SU-DHL-6 (cell line): ENCODE results near the gene CDH24.

ENCODE experiments used
- H2AFZ ChIP-seq: fragments of 200-600 bp; sonication (generic); 2 replicates; pipeline ENCODE4 v1.6.1; 2014; ENCODE audit warnings: low read depth, mild to moderate bottlenecking, moderate library complexity, mixed read lengths, antibody characterized with exemption, low read length; ENCODE audit not compliant: severe bottlenecking
- H3F3A ChIP-seq: fragments of 200-600 bp; shearing (Covaris generic); 2 replicates; pipeline ENCODE4 v1.6.0; 2016; ENCODE audit warnings: antibody characterized with exemption, mild to moderate bottlenecking; ENCODE audit not compliant: insufficient read depth
- H3K27ac ChIP-seq: fragments of 200-600 bp; sonication (generic); 2 replicates; pipeline ENCODE4 v1.5.1; 2016; ENCODE audit warnings: low read depth, mild to moderate bottlenecking, low read length, moderate library complexity, mixed read lengths
- H3K27me3 ChIP-seq: fragments of 200-600 bp; sonication (generic), shearing (Covaris generic); 2 replicates; pipeline ENCODE4 v1.6.0; 2014; ENCODE audit warnings: mild to moderate bottlenecking, low read length
- H3K36me3 ChIP-seq: fragments of 200-600 bp; sonication (generic); 2 replicates; pipeline ENCODE4 v1.6.1; 2014; ENCODE audit warnings: mild to moderate bottlenecking, low read length, mixed read lengths
- H3K4me2 ChIP-seq: fragments of 300-600, 200-600 bp; shearing (Covaris generic), sonication (generic); 2 replicates; pipeline ENCODE4 v1.6.0; 2014; ENCODE audit warnings: low read length, low read depth, mild to moderate bottlenecking; ENCODE audit not compliant: poor library complexity, severe bottlenecking
- H3K4me3 ChIP-seq: fragments of 200-600 bp; sonication (generic); 2 replicates; pipeline ENCODE4 v1.5.1; 2014; ENCODE audit warnings: antibody characterized with exemption, low read length, mild to moderate bottlenecking, mixed read lengths; ENCODE audit not compliant: insufficient read depth, poor library complexity, severe bottlenecking
- H3K79me2 ChIP-seq: fragments of 200-600 bp; sonication (generic); 2 replicates; pipeline ENCODE4 v1.6.1; 2014; ENCODE audit warnings: mild to moderate bottlenecking, low read length, moderate library complexity; ENCODE audit not compliant: insufficient read depth
- H3K9ac ChIP-seq: fragments of 200-600 bp; sonication (generic); 2 replicates; pipeline ENCODE4 v1.7.0; 2014; ENCODE audit warnings: mild to moderate bottlenecking, low read length
- H3K9me2 ChIP-seq: fragments of 200-600 bp; sonication (generic); replicated peaks from 2 replicates; pipeline ENCODE4 v1.6.1; 2014; ENCODE audit warnings: low read length; ENCODE audit not compliant: insufficient read depth
- H3K9me3 ChIP-seq: fragments of 200-600 bp; sonication (generic); 2 replicates; pipeline ENCODE4 v1.6.1; 2014; ENCODE audit warnings: low read length, mixed read lengths; ENCODE audit not compliant: insufficient read depth
- H4K20me1 ChIP-seq: fragments of 200-600 bp; sonication (generic); 2 replicates; pipeline ENCODE4 v1.6.1; 2014; ENCODE audit warnings: low read depth, mild to moderate bottlenecking, antibody characterized with exemption, low read length, moderate library complexity, mixed read lengths
- EZH2phosphoT487 ChIP-seq: fragments of 200-600 bp; sonication (generic), shearing (Covaris generic); conservative IDR thresholded peaks from 2 replicates; pipeline ENCODE4 v1.6.1; 2018; ENCODE audit warnings: mild to moderate bottlenecking, antibody characterized with exemption, low read length, moderate library complexity, mixed read lengths
- TF ChIP-seq, protein P1 (sequence below): fragments of 200-600 bp; sonication (generic); IDR thresholded peaks from one replicate; pipeline ENCODE4 v1.5.1; 2017; ENCODE audit warnings: antibody characterized with exemption, mild to moderate bottlenecking, low read length, moderate library complexity; ENCODE audit not compliant: insufficient read depth, poor library complexity, severe bottlenecking

Gene CDH24

DNA sequence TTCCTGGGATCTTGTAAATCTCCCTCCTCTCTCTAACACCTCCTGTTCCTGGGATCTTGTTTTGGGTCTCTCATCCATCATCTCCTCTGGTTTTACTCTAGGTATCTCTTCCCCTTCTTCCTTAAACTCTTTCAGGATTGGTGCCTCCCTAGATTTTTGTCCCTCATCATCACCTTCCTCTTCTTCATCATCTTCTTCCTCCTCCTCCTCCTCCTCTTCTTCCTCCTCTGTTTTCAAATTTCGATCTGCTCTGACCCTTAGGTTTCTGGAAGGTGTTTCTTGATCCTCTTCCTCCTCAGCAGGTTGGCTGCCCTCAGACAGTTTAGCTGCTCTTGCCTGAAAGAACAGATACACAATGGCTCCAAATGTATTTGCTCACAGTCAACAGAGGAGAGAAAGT is 23.2 kb upstream of the CDH24 start:
- no peaks in the 10 kb centered on the region for H3K9me3 ChIP-seq
- no peaks in the 10 kb centered on the region for H3K9me2 ChIP-seq
- no peaks in the 10 kb centered on the region for H4K20me1 ChIP-seq
- no peak overlapping the region for H3K4me2 ChIP-seq
- TF ChIP-seq, protein P1, sequence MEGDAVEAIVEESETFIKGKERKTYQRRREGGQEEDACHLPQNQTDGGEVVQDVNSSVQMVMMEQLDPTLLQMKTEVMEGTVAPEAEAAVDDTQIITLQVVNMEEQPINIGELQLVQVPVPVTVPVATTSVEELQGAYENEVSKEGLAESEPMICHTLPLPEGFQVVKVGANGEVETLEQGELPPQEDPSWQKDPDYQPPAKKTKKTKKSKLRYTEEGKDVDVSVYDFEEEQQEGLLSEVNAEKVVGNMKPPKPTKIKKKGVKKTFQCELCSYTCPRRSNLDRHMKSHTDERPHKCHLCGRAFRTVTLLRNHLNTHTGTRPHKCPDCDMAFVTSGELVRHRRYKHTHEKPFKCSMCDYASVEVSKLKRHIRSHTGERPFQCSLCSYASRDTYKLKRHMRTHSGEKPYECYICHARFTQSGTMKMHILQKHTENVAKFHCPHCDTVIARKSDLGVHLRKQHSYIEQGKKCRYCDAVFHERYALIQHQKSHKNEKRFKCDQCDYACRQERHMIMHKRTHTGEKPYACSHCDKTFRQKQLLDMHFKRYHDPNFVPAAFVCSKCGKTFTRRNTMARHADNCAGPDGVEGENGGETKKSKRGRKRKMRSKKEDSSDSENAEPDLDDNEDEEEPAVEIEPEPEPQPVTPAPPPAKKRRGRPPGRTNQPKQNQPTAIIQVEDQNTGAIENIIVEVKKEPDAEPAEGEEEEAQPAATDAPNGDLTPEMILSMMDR: no peak
- no peak for TF ChIP-seq EZH2phosphoT487
- H3K79me2 ChIP-seq: no peaks in the 10 kb centered on the region
- H3K9ac ChIP-seq: no peak overlapping the region
- H3F3A ChIP-seq: peaks cover 18% of the 10 kb centered on the region
- H3K27ac ChIP-seq: no peak overlapping the region
- no peaks in the 10 kb centered on the region for H3K27me3 ChIP-seq
- peaks cover 48% of the 10 kb centered on the region for H3K36me3 ChIP-seq
- no peak overlapping the region for H2AFZ ChIP-seq
- H3K4me3 ChIP-seq: no peak overlapping the region

DNA sequence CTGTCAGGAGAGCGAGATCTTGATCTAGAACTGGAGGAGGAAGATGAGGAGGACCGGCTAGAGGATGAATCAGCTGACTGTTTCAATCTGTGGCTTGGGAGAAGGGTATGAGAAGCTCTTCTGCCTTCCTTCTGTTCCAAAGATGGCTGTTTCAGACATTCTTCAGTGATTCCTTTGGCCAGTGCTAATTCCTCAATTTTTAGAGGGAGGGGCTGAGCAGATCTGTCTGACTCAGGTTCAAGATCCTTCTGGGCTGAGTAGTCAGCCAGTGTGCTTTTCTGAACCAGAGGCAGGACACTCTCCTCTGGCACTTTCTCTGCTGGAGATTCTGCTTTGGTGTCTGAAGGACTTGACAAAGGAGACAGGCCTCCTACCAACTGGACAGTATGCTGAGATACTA is 22.4 kb upstream of the CDH24 start:
- no peaks in the 10 kb centered on the region for H4K20me1 ChIP-seq
- no peaks in the 10 kb centered on the region for H3K79me2 ChIP-seq
- TF ChIP-seq, protein P1: no peak
- TF ChIP-seq EZH2phosphoT487: no peak
- H3K4me2 ChIP-seq: no peak overlapping the region
- H3K36me3 ChIP-seq: peaks cover 48% of the 10 kb centered on the region
- no peaks in the 10 kb centered on the region for H3K27me3 ChIP-seq
- H3K9me3 ChIP-seq: no peaks in the 10 kb centered on the region
- H3K9me2 ChIP-seq: no peaks in the 10 kb centered on the region
- peaks cover 18% of the 10 kb centered on the region for H3F3A ChIP-seq
- H2AFZ ChIP-seq: no peak overlapping the region
- H3K27ac ChIP-seq: no peak overlapping the region
- H3K9ac ChIP-seq: no peak overlapping the region
- no peak overlapping the region for H3K4me3 ChIP-seq

DNA sequence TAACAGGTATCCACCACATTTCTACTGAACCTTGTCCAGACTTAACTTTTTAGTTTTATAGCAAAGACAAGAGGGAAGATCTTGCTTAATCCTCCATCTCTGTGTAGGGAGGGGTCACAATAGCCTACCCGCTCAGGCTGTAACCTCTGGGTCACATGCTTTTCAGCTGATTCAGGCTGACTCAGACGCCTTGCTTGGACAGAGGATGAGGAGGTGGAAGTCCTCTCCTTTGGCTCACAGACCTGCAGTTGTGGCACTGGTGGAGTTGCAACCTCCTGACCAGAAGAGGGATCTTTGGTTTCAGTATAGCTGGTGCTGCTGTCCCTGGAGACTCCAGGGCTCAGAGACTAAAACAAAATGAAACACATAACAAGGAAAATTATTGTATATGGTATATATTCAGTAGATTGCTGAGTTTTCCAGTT is 21.4 kb upstream of the CDH24 start:
- TF ChIP-seq, protein P1: no peak
- no peak for TF ChIP-seq EZH2phosphoT487
- Histone ChIP-seq H4K20me1 (no peaks in the 10 kb centered on the region), H3K9ac (no peak overlapping the region), H3K9me2 (no peaks in the 10 kb centered on the region), H3K9me3 (no peaks in the 10 kb centered on the region), H3K36me3 (peaks cover 50% of the 10 kb centered on the region), H3F3A (peaks cover 18% of the 10 kb centered on the region), H3K27ac (no peak overlapping the region), H3K4me2 (no peak overlapping the region), H3K27me3 (no peaks in the 10 kb centered on the region), H3K4me3 (no peak overlapping the region), H3K79me2 (no peaks in the 10 kb centered on the region), H2AFZ (no peak overlapping the region)

DNA sequence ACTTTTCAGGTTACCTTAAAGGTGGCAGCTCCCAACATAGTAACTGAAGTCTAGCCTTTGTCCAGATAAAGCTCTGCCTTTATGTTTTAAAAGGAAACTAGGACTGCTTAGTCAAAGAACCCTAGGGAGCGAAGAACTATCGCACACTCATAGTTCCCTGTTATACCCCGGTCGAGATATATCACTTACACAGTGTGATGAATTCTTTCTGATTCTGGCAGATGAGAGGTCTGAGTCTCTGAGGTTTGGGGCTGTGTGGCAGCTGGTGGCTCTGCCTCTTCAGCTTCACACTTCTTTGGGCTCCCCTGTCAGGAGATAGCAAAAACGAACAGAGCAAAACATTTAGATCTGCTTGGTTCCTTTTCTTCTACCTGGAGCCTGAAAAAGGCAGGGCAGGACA is 20.6 kb upstream of the CDH24 start:
- no peaks in the 10 kb centered on the region for H3K79me2 ChIP-seq
- H3F3A ChIP-seq: peaks cover 19% of the 10 kb centered on the region
- no peak overlapping the region for H3K4me2 ChIP-seq
- no peak overlapping the region for H3K9ac ChIP-seq
- no peak overlapping the region for H2AFZ ChIP-seq
- TF ChIP-seq, protein P1: no peak
- no peak for TF ChIP-seq EZH2phosphoT487
- H3K4me3 ChIP-seq: no peak overlapping the region
- no peaks in the 10 kb centered on the region for H4K20me1 ChIP-seq
- H3K36me3 ChIP-seq: peaks cover 50% of the 10 kb centered on the region
- no peaks in the 10 kb centered on the region for H3K9me2 ChIP-seq
- H3K27ac ChIP-seq: no peak overlapping the region
- no peaks in the 10 kb centered on the region for H3K9me3 ChIP-seq
- no peaks in the 10 kb centered on the region for H3K27me3 ChIP-seq
